CD4-positive, alpha-beta T cell (primary cell): Measurements from ENCODE around the gene UBB. TPM values are rescaled to one million over a fixed set of nuclear protein-coding genes. Genes with fewer than 3 reads are reported as not detected.

ENCODE experiments used
- ATAC-seq: fragments of 200-7000 bp; cut with Tn5 transposase; one replicate; pipeline ENCODE4 v1.10.0; 2022; ENCODE audit warnings: mild to moderate bottlenecking; ENCODE audit not compliant: poor library complexity
- CTCF ChIA-PET: fragments of 350-600 bp; sonication (Branson Sonifier 250); formaldehyde crosslinking; loops from one replicate; lab custom pipeline; 2021; ENCODE audit warnings: antibody characterized with exemption, inconsistent platforms; lab: Charles Lee
- POLR2A ChIA-PET: fragments of 350-600 bp; sonication (Branson Sonifier 250); formaldehyde crosslinking; loops from one replicate; lab custom pipeline; 2021; ENCODE audit warnings: antibody characterized with exemption, inconsistent platforms; lab: Charles Lee
- DNase-seq, 14 experiments: peaks; one replicate each; pipeline ENCODE4 v3.0.0-alpha.2; 2013 to 2020; ENCODE audit warnings: mixed read lengths in 2 of 14
- H3K27ac ChIP-seq, 2 donors: one replicate each; pipeline versions ENCODE4 v1.5.1 to v1.7.0; 2013; ENCODE audit warnings: low read length in 2 of 2, low read depth in 1 of 2, mild to moderate bottlenecking in 1 of 2
- H3K27me3 ChIP-seq, 2 experiments: 1 replicate in 1 of 2; 2 replicates in 1 of 2; pipeline versions ENCODE4 v1.6.1 to v1.7.0; 2013; ENCODE audit warnings: low read length in 2 of 2, control low read depth in 1 of 2, mild to moderate bottlenecking in 1 of 2, moderate library complexity in 1 of 2; ENCODE audit not compliant: insufficient read depth in 2 of 2, control insufficient read depth in 1 of 2
- H3K36me3 ChIP-seq: one replicate; pipeline ENCODE4 v1.6.1; 2013; ENCODE audit warnings: low read length, control low read depth; ENCODE audit not compliant: insufficient read depth
- H3K4me1 ChIP-seq: one replicate; pipeline ENCODE4 v1.6.1; 2013; ENCODE audit warnings: low read length, control low read depth; ENCODE audit not compliant: insufficient read depth
- H3K4me3 ChIP-seq: one replicate; pipeline ENCODE4 v1.5.1; 2013; ENCODE audit warnings: mild to moderate bottlenecking, low read length, moderate library complexity
- H3K9me3 ChIP-seq, 2 experiments: 1 replicate in 1 of 2; 2 replicates in 1 of 2; pipeline versions ENCODE4 v1.6.1 to v1.7.0; 2013; ENCODE audit warnings: low read length in 2 of 2, mild to moderate bottlenecking in 2 of 2, control low read depth in 1 of 2, moderate library complexity in 1 of 2; ENCODE audit not compliant: control insufficient read depth in 1 of 2, insufficient read depth in 1 of 2
- H3K27ac Mint-ChIP-seq: one replicate; pipeline ENCODE4 v1.8.0; 2020; ENCODE audit warnings: mixed read lengths
- H3K27me3 Mint-ChIP-seq: one replicate; pipeline ENCODE4 v1.8.0; 2021; ENCODE audit warnings: mixed read lengths
- H3K36me3 Mint-ChIP-seq: one replicate; pipeline ENCODE4 v1.8.0; 2021; ENCODE audit warnings: low read depth, mixed read lengths
- H3K4me1 Mint-ChIP-seq: one replicate; pipeline ENCODE4 v1.8.0; 2021; ENCODE audit warnings: low read depth, mixed read lengths
- H3K4me3 Mint-ChIP-seq: one replicate; pipeline ENCODE4 v1.8.0; 2020; ENCODE audit warnings: mild to moderate bottlenecking, mixed read lengths
- H3K9me3 Mint-ChIP-seq: one replicate; pipeline ENCODE4 v1.8.0; 2020; ENCODE audit warnings: mixed read lengths
- CTCF ChIP-seq: fragments of 200-600 bp; IDR thresholded peaks from one replicate; pipeline ENCODE4 v1.8.0; 2022; ENCODE audit warnings: antibody characterized with exemption, mild to moderate bottlenecking
- intact Hi-C, 2 experiments: fragments of 100-400 bp; cut with DNase I in 1 of 2; cut with micrococcal nuclease in 1 of 2; formaldehyde crosslinking; loops; one replicate each; pipeline versions ENCODE4 v1.15.1 to v1.9.0; 2023 to 2025; cut with DNase I, micrococcal nuclease
- total RNA-seq, 174 experiments: library from RNA in 2 of 174; stranded (reverse) in 2 of 174; gene quantifications; one replicate each; pipeline ENCODE4 v1.2.3 and lab custom pipeline; 2021 to 2026

Gene UBB
- total RNA-seq, 2 experiments from 2014 or later, result 646 to 647 TPM

- Mint-ChIP-seq H3K27me3 (peaks cover 11% of the 10 kb centered on the region), H3K4me1 (no peaks in the 10 kb centered on the region), H3K9me3 (no peaks in the 10 kb centered on the region), H3K27ac (no peak overlapping the region), H3K36me3 (no peaks in the 10 kb centered on the region), H3K4me3 (peak overlapping the region; percentile 11)
- Histone ChIP-seq H3K27me3 (peaks cover 0 to 5% of the 10 kb centered on the region in 2 experiments), H3K4me1 (peaks cover 11% of the 10 kb centered on the region), H3K9me3 (peaks cover 0 to 5% of the 10 kb centered on the region in 2 experiments), H3K36me3 (no peaks in the 10 kb centered on the region), H3K4me3 (no peak overlapping the region), H3K27ac (no peak overlapping the region)
- TF ChIP-seq CTCF, result no peak
- intact Hi-C loops, result no loop called here
- ATAC-seq (no peak), DNase-seq (peak in 1 of 14 experiments; percentile 36)
- ChIA-PET POLR2A (interaction anchor here (0.9 to 2.5 kb wide), 3 partner anchors 7 to 31 kb away, joined by 3 to 8 read pairs (median 4); partner anchors contain the start of gene TRPV2), CTCF (no interaction called here)
Measured at GRCh38 chr17:16407911-16408588, 27.2 kb downstream of the UBB start.

GRCh38 chr17:16415031-16415924 is 34.4 kb downstream of the UBB start, which contains the start of gene TRPV2:
TSS of gene TRPV2 (plus strand) at chr17:16415571. CDS start at chr17:16417669, 2,098 bp downstream.
- peak within 1 kb of the TSS; percentile 96 for H3K4me3 ChIP-seq

More at GRCh38 chr17:16415031-16415924, 34.4 kb downstream of the UBB start, which contains the start of gene TRPV2:
- no peaks in the 10 kb centered on the region for H3K27me3 ChIP-seq
- peak within 1 kb of the TSS; percentile 95 for H3K4me3 Mint-ChIP-seq
- POLR2A ChIA-PET, result interaction anchor here (1.0 to 3.3 kb wide), 15 partner anchors 9 to 1176 kb away, joined by 3 to 56 read pairs (median 6); partner anchors contain the start of genes CENPV, PEMT and UBB
- intact Hi-C loops, result loop anchor here (1.0 to 10.0 kb wide), 3 partner anchors 29 to 52 kb away; no protein-coding TSS in a partner anchor
- peak; percentile 55 for TF ChIP-seq CTCF
- H3K36me3 Mint-ChIP-seq, result peaks cover 41% of the 10 kb centered on the region
- ATAC-seq (peak; percentile 49), DNase-seq (peak; percentile 21 to 72 (median 45))
- peak within 1 kb of the TSS; percentile 90 to 96 for H3K27ac ChIP-seq
- no peaks in the 10 kb centered on the region for H3K27me3 Mint-ChIP-seq
- peaks cover 56% of the 10 kb centered on the region for H3K4me1 ChIP-seq
- H3K4me1 Mint-ChIP-seq, result peaks cover 47% of the 10 kb centered on the region
- no peaks in the 10 kb centered on the region for H3K9me3 Mint-ChIP-seq
- H3K27ac Mint-ChIP-seq, result peak within 1 kb of the TSS; percentile 100
- CTCF ChIA-PET, result interaction anchor here (0.5 to 5.3 kb wide), 10 partner anchors 8 to 130 kb away, joined by 3 to 26 read pairs (median 4); partner anchors contain the start of gene UBB
- peaks cover 30% of the 10 kb centered on the region for H3K36me3 ChIP-seq
- no peaks in the 10 kb centered on the region for H3K9me3 ChIP-seq
